ENCODE results near the gene SSBP2.

The SSBP2 gene

GRCh38 chr5:81749561-81750307, 1.2 kb downstream of the SSBP2 start:
- TF ChIP-seq POLR2AphosphoS5 (IDR thresholded peaks at IDR 0.05; ENCODE audit: low read depth) (no peak), REST (IDR thresholded peaks at IDR 0.05; ENCODE audit: insufficient replicate concordance, low read depth) (no peak), SPI1 (IDR thresholded peaks at IDR 0.05; ENCODE audit: borderline replicate concordance, low read depth) (no peak), GABPA (IDR thresholded peaks at IDR 0.05; ENCODE audit: low read depth) (no peak), CTCF (IDR thresholded peaks at IDR 0.05; ENCODE audit: insufficient read depth, low read length) (no peak)
- peak overlapping the region; percentile 49 for H3K4me3 ChIP-seq (replicated peaks; ENCODE audit: insufficient read depth, low read length)
- H3K27me3 ChIP-seq (ENCODE audit: insufficient read depth, poor library complexity, severe bottlenecking) = no peaks in the 10 kb centered on the region
- peak in 1 of 2 experiments; percentile 1 for DNase-seq (ENCODE audit: low read depth in 1 of 2, low spot score in 1 of 2)
- H3K27ac ChIP-seq (replicated peaks) = no peak overlapping the region

- no peak for DNase-seq (ENCODE audit: low read depth in 1 of 2, low spot score in 1 of 2)
- no peak overlapping the region; the same call in 1 of the 2 replicates for H3K4me3 ChIP-seq (replicated peaks; ENCODE audit: insufficient read depth, low read length)
- H3K27ac ChIP-seq (replicated peaks) = no peak overlapping the region
- no peaks in the 10 kb centered on the region for H3K27me3 ChIP-seq (ENCODE audit: insufficient read depth, poor library complexity, severe bottlenecking)
- TF ChIP-seq REST (IDR thresholded peaks at IDR 0.05; ENCODE audit: insufficient replicate concordance, low read depth) = no peak
- TF ChIP-seq CTCF (IDR thresholded peaks at IDR 0.05; ENCODE audit: insufficient read depth, low read length) = no peak
- TF ChIP-seq POLR2AphosphoS5 (IDR thresholded peaks at IDR 0.05; ENCODE audit: low read depth) = no peak
- TF ChIP-seq GABPA (IDR thresholded peaks at IDR 0.05; ENCODE audit: low read depth) = no peak
- TF ChIP-seq SPI1 (IDR thresholded peaks at IDR 0.05; ENCODE audit: borderline replicate concordance, low read depth) = no peak
Observed at GRCh38 chr5:81749192-81749560, 1.7 kb downstream of the SSBP2 start.

- H3K27ac ChIP-seq (replicated peaks) = no peak overlapping the region
- DNase-seq (ENCODE audit: low read depth in 1 of 2, low spot score in 1 of 2) = no peak
- TF ChIP-seq GABPA (IDR thresholded peaks at IDR 0.05; ENCODE audit: low read depth) (no peak), REST (IDR thresholded peaks at IDR 0.05; ENCODE audit: insufficient replicate concordance, low read depth) (no peak), POLR2AphosphoS5 (IDR thresholded peaks at IDR 0.05; ENCODE audit: low read depth) (no peak), CTCF (IDR thresholded peaks at IDR 0.05; ENCODE audit: insufficient read depth, low read length) (no peak), SPI1 (IDR thresholded peaks at IDR 0.05; ENCODE audit: borderline replicate concordance, low read depth) (no peak)
Observed at GRCh38 chr5:81748556-81748955, 2.3 kb downstream of the SSBP2 start.

More at GRCh38 chr5:81748556-81748955, 2.3 kb downstream of the SSBP2 start:
- Histone ChIP-seq H3K27me3 (ENCODE audit: insufficient read depth, poor library complexity, severe bottlenecking) (no peaks in the 10 kb centered on the region), H3K4me3 (replicated peaks; ENCODE audit: insufficient read depth, low read length) (no peak overlapping the region)

All from HL-60 (cell line).